NCI-H2196 (cell line): ENCODE data around the gene MRPL1.
"Not testable (repeated sequence)": the region's sequence is repeated elsewhere in the genome, so short reads cannot be mapped to it uniquely, and the experiment has no call there.

ENCODE experiments used
- DNase-seq: peaks from one replicate; lab custom pipeline; 2025; ENCODE audit not compliant: unreplicated experiment; lab: John Stamatoyannopoulos, UW

Gene MRPL1

GRCh38 chr4:77911842-77912450 lies 49.3 kb downstream of the MRPL1 start:
- DNase-seq, result no peak

- no peak for DNase-seq
These were observed 50.7 kb downstream of the MRPL1 start for GRCh38 chr4:77913348-77913747.

GRCh38 chr4:77917075-77917474 lies 54.4 kb downstream of the MRPL1 start:
- DNase-seq, result peak; percentile 41

- no peak for DNase-seq
These were observed 55.0 kb downstream of the MRPL1 start for GRCh38 chr4:77917601-77918000.

- DNase-seq, result no peak
These were observed 57.7 kb downstream of the MRPL1 start for GRCh38 chr4:77920371-77920770.

- no peak for DNase-seq
These were observed 59.1 kb downstream of the MRPL1 start for GRCh38 chr4:77921701-77922100.

GRCh38 chr4:77922158-77923094 lies 59.8 kb downstream of the MRPL1 start:
- DNase-seq, result no peak

GRCh38 chr4:77927991-77928925 lies 65.6 kb downstream of the MRPL1 start:
- peak; percentile 31 for DNase-seq

GRCh38 chr4:77930154-77930639 lies 67.6 kb downstream of the MRPL1 start:
- DNase-seq, result no peak

- DNase-seq, result no peak
These were observed 68.2 kb downstream of the MRPL1 start for GRCh38 chr4:77930876-77931275.

GRCh38 chr4:77931452-77932135 lies 69.0 kb downstream of the MRPL1 start:
- DNase-seq, result no peak

GRCh38 chr4:77938560-77938959 lies 75.9 kb downstream of the MRPL1 start:
- DNase-seq, result no peak

GRCh38 chr4:77945929-77946328 lies 83.3 kb downstream of the MRPL1 start:
- not testable (repeated sequence) for DNase-seq

GRCh38 chr4:77950203-77950602 lies 87.6 kb downstream of the MRPL1 start:
- DNase-seq, result no peak

- no peak for DNase-seq
These were observed 89.8 kb downstream of the MRPL1 start for GRCh38 chr4:77952457-77952856.

GRCh38 chr4:77954690-77955089 lies 92.1 kb downstream of the MRPL1 start:
- no peak for DNase-seq

GRCh38 chr4:77956917-77957316 lies 94.3 kb downstream of the MRPL1 start:
- DNase-seq, result no peak

- DNase-seq, result no peak
These were observed 96.3 kb downstream of the MRPL1 start for GRCh38 chr4:77958897-77959296.

- peak; percentile 48 for DNase-seq
These were observed 97.1 kb downstream of the MRPL1 start for GRCh38 chr4:77959566-77960338.

GRCh38 chr4:77960367-77960766 lies 97.7 kb downstream of the MRPL1 start:
- DNase-seq, result no peak
